Uterus (tissue), 4 donors: Measurements from ENCODE around the gene VIPR2. TPM values are rescaled to one million over a fixed set of nuclear protein-coding genes. Genes with fewer than 3 reads are reported as not detected.
A peak's percentile ranks its signal among the peaks of the same experiment; 100 is the strongest.
"Not testable (repeated sequence)": the region's sequence is repeated elsewhere in the genome, so short reads cannot be mapped to it uniquely, and the experiment has no call there.

Source experiments
- DNase-seq, 2 donors: peaks; one replicate each; pipeline ENCODE4 v3.0.0-alpha.2; 2019 to 2020
- H3K27ac ChIP-seq, 2 donors: fragments of 200-600 bp; sonication (generic); 1 replicate in 1 of 2; 2 replicates in 1 of 2; pipeline ENCODE4 v1.5.1; 2016 to 2018
- H3K27me3 ChIP-seq, 2 donors: fragments of 200-600 bp; sonication (generic); one replicate each; pipeline ENCODE4 v1.5.1; 2018 to 2019; ENCODE audit warnings: control low read depth in 1 of 2
- H3K36me3 ChIP-seq, 2 donors: fragments of 200-600 bp; sonication (generic); one replicate each; pipeline ENCODE4 v1.5.1; 2019; ENCODE audit warnings: control low read depth in 1 of 2
- H3K4me1 ChIP-seq, 2 donors: fragments of 200-600 bp; sonication (generic); one replicate each; pipeline ENCODE4 v1.5.1; 2018 to 2019; ENCODE audit warnings: control low read depth in 1 of 2
- H3K4me3 ChIP-seq, 2 donors: fragments of 200-600 bp; sonication (generic); 1 replicate in 1 of 2; 2 replicates in 1 of 2; pipeline ENCODE4 v1.5.1; 2018 to 2019; ENCODE audit warnings: mild to moderate bottlenecking in 1 of 2
- H3K9me3 ChIP-seq, 2 donors: fragments of 200-600 bp; sonication (generic); one replicate each; pipeline ENCODE4 v1.5.1; 2019; ENCODE audit warnings: control low read depth in 1 of 2
- POLR2A ChIP-seq, 2 donors: fragments of 450-650 bp; IDR thresholded peaks; one replicate each; pipeline ENCODE4 v1.6.1; 2016; ENCODE audit warnings: antibody characterized with exemption in 2 of 2, mild to moderate bottlenecking in 1 of 2, moderate library complexity in 1 of 2
- intact Hi-C: fragments of 100-400 bp; cut with DNase I; formaldehyde crosslinking; loops from one replicate; pipeline ENCODE4 v1.15.1; 2023; ENCODE audit warnings: low total_unique reads
- total RNA-seq, 4 donors: library from RNA; depleted of rRNA in 3 of 4; stranded (reverse); fragments of >200 nt in 3 of 4; gene quantifications; one replicate each; pipeline versions ENCODE4 v1.1.0 to v1.2.4, GENCODE V29; 2014 to 2023
- TF ChIP-seq, protein P1 (sequence below), 4 experiments: fragments of 200-600 bp in 2 of 4; fragments of 450-650 bp in 2 of 4; sonication (generic) in 2 of 4; IDR thresholded peaks; one replicate each; pipeline ENCODE4 v1.5.1; 2016 to 2019; ENCODE audit warnings: antibody characterized with exemption in 4 of 4, mild to moderate bottlenecking in 2 of 4, moderate library complexity in 1 of 4
- donor health status: DM: yes; HTN: yes; CAD: no.

VIPR2 gene
- total RNA-seq, 4 donors from 2014 or later: 3.1 to 9.8 (median 4.5) TPM

DNA sequence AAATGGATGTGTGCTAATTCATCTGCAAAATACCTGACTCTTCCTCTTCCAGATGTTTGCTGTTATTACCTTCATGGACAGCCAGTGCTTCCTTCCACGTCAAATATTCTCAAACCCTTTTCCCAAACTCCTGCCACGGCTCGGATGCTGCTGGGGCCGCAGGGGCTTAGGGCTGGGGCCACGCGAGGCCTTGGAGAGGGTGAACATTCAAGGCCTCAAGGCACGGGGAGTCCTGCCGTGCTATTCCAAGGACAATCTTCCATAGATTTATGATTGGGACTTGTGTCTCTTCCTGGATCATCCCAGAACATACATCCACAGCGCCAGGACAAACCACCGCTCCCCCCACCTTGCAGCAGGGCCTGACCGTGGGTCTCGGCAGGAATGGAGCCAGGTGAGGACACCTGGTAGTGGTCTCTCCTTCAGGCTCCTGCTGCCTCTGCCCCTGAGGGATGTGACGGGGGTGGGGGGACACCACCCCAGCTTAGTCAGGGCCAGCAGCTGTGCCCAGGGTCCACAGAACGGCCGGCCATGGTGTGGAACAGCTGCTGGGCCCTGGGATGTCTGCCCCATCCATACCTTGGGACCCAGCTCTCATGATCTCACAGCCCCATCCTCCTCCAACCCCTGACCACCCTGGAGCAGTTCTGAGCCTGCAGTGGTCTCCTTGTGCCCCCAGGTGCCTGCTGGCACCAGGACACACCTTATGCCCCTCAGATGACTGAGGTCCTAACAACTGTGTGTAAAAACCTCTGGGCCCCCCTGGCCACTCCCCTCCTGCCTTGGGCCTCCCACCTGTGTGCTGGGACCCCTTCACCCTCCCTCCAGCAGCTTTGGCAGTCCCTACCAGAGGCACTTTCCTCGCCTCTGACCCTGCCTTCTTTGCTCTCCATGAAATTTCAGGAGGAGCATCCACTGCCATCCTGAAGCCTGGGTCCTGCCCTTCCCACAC, 16.7 kb downstream of the VIPR2 start:
- no peaks in the 10 kb centered on the region for H3K27me3 ChIP-seq
- no peak overlapping the region for H3K27ac ChIP-seq
- H3K4me1 ChIP-seq: no peaks in the 10 kb centered on the region
- intact Hi-C loops: no loop called here
- no peak for TF ChIP-seq POLR2A (IDR thresholded peaks at IDR 0.05)
- TF ChIP-seq, protein P1, sequence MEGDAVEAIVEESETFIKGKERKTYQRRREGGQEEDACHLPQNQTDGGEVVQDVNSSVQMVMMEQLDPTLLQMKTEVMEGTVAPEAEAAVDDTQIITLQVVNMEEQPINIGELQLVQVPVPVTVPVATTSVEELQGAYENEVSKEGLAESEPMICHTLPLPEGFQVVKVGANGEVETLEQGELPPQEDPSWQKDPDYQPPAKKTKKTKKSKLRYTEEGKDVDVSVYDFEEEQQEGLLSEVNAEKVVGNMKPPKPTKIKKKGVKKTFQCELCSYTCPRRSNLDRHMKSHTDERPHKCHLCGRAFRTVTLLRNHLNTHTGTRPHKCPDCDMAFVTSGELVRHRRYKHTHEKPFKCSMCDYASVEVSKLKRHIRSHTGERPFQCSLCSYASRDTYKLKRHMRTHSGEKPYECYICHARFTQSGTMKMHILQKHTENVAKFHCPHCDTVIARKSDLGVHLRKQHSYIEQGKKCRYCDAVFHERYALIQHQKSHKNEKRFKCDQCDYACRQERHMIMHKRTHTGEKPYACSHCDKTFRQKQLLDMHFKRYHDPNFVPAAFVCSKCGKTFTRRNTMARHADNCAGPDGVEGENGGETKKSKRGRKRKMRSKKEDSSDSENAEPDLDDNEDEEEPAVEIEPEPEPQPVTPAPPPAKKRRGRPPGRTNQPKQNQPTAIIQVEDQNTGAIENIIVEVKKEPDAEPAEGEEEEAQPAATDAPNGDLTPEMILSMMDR (IDR thresholded peaks at IDR 0.05): no peak
- H3K9me3 ChIP-seq: no peaks in the 10 kb centered on the region
- DNase-seq: no peak
- no peak overlapping the region for H3K4me3 ChIP-seq
- no peaks in the 10 kb centered on the region for H3K36me3 ChIP-seq

DNA sequence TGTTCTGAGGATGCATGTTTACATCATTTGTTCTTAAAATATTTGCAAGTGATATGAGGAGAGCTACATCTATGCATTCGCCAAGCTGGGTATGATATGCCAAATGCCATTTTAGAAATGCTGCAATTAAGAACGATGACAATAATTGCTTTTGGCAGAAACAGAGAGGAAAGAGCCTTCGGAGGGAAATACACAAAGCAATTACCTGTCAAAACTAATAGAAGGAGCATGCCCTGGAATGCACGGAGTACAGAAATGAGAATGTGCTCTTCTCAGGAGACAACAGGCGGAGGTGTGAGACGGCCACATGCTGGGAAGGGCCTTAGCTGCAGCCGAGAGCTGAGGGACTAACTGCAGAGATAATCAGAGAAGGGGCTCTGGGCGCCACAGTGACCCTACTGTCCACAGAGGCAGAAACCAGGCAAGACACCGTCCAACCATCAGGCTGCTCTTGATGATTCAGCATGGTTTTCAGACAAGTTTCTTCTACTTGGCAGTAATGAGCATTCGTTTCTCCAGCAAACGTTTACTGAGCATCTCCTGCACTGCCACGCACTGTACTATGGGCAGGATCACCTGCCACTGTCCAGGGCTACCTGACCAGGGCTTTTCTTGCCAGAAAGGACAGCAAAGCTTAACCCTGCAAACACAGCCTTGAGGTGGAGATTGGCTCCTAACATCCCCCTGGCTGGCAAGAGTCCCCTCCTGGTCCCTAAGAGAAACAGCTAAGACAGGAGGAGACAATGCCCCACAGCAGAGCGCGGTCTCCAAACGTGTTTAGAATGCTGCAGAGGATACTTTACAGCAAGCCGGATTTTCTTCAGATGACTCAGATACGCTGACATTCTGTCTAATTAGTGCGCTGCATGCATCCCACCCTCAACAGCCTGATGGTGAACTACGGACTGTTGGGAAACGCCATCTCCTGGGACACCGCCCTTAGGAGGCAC, 18.1 kb downstream of the VIPR2 start:
- H3K4me1 ChIP-seq: no peaks in the 10 kb centered on the region
- H3K27ac ChIP-seq: no peak overlapping the region
- no peaks in the 10 kb centered on the region for H3K36me3 ChIP-seq
- no peaks in the 10 kb centered on the region for H3K9me3 ChIP-seq
- TF ChIP-seq, protein P1 (IDR thresholded peaks at IDR 0.05): no peak
- TF ChIP-seq POLR2A (IDR thresholded peaks at IDR 0.05): no peak
- DNase-seq: peak in 1 of 2 donors; percentile 8
- H3K4me3 ChIP-seq: no peak overlapping the region
- intact Hi-C loops: no loop called here
- H3K27me3 ChIP-seq: no peaks in the 10 kb centered on the region

DNA sequence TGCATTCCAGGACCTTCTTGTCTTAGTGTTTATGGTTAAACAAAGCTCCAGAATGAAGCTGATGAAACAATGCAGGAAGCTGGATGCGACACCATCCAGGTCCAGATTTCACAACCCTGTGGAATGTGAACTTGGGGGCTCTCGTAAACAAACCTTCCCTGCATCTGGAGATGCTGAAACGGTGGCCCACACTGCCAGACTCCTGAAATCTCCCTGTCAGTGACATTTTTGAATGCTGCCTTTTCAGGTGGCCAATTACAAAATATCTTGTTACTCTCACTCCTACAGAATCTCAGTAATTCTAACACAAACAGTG, 18.8 kb downstream of the VIPR2 start:
- intact Hi-C loops: no loop called here
- Histone ChIP-seq H3K4me3 (no peak overlapping the region), H3K27me3 (no peaks in the 10 kb centered on the region), H3K36me3 (no peaks in the 10 kb centered on the region), H3K4me1 (no peaks in the 10 kb centered on the region), H3K9me3 (no peaks in the 10 kb centered on the region), H3K27ac (peak overlapping the region in 1 of 2 donors; percentile 17)
- TF ChIP-seq, protein P1 (IDR thresholded peaks at IDR 0.05): no peak
- TF ChIP-seq POLR2A (IDR thresholded peaks at IDR 0.05): no peak
- DNase-seq: peak; percentile 32 to 47

DNA sequence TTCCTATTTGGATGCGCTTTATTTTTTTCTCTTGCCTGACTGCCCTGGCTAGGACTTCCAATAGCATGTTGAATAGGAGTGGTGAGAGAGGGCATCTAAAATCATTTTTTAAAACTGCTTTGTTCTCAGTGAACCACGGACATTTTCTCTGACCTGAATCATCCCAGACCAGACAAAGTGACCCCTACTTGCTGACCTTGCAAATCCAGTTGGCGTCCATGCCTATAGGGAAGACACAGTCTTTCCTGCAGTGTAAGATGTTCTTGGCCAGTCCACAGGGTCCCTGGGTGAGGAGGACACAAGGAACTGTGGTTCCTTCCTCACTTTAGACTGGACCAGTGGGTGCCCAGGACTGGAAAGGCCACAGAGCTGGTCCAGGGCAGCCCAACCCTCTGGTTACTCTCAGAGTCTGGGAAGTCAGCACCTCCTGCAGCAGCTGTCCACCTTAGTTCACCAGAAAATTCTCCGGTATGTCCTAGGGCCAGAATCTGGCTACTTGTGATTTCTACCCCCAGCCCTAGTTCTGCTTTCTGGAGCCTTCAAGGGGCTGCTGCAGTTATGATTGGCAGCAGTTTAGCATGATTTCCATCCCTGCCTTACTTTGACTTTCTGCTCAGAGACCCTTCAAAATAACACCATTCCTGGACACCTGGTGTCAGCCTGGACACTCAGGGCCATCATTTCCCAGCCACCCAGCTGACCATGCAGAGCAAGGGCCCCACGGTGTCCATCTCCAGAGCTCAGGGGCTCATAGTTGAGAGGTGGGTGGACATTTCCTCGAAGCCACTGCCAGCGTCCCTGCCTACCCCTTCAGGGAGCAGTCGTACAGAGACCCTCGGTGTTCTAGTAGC, 19.3 kb downstream of the VIPR2 start:
- no peaks in the 10 kb centered on the region for H3K4me1 ChIP-seq
- intact Hi-C loops: no loop called here
- H3K27me3 ChIP-seq: no peaks in the 10 kb centered on the region
- H3K4me3 ChIP-seq: no peak overlapping the region
- no peaks in the 10 kb centered on the region for H3K36me3 ChIP-seq
- no peaks in the 10 kb centered on the region for H3K9me3 ChIP-seq
- H3K27ac ChIP-seq: peak overlapping the region in 1 of 2 donors; percentile 17
- TF ChIP-seq, protein P1 (IDR thresholded peaks at IDR 0.05): no peak
- TF ChIP-seq POLR2A (IDR thresholded peaks at IDR 0.05): no peak
- DNase-seq: peak in 1 of 2 donors; percentile 6

DNA sequence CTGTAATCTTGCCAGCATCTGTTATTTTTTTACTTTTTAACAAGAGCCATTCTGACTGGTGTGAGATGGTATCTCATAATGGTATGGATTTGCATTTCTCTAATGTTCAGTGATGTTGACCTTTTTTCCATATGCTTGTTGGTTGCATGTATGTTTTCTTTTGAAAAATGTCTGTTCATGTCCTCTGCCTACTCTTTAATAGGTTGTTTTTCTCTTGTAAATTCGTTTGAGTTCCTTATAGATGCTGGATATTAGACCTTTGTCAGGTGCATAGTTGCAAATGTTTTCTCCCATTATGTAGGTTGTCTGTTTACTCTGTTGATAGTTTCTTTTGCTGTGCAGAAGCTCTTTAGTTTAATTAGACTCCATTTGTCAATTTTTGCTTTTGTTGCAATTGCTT, 20.9 kb downstream of the VIPR2 start:
- H3K27ac ChIP-seq, H3K27me3 ChIP-seq, H3K4me1 ChIP-seq, DNase-seq, H3K36me3 ChIP-seq, intact Hi-C loops, H3K4me3 ChIP-seq, H3K9me3 ChIP-seq: not testable (repeated sequence)

DNA sequence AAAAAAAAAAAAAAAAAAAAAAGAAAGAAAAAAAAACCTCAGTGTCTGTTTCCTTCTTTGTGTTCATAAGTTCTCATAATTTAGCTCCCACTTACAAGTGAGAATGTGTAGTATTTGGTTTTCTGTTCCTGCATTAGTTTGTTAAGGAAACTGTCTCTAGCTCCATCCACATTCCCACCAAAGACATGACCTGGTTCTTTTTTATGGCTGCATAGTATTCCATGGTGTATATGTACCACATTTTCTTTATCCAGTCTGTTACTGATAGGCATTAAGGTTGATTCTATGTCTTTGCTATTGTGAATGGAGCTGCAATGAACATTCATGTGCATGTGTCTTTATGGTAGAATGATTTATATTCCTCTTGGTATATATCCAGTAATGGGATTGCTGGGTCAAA, 21.4 kb downstream of the VIPR2 start:
- H3K27me3 ChIP-seq, H3K4me1 ChIP-seq, H3K9me3 ChIP-seq, H3K4me3 ChIP-seq, H3K27ac ChIP-seq, intact Hi-C loops, H3K36me3 ChIP-seq, DNase-seq: not testable (repeated sequence)
